Adipocyte (in vitro differentiated cells): Measurements from ENCODE around the gene KIAA0825.
A peak's percentile ranks its signal among the peaks of the same experiment; 100 is the strongest.

Experiments used
- DNase-seq: peaks from one replicate; pipeline ENCODE4 v3.0.0-alpha.2; 2015; ENCODE audit warnings: low read depth
- H3K27me3 ChIP-seq: replicated peaks from 2 replicates; pipeline ENCODE4 v1.7.0; 2013; ENCODE audit warnings: mild to moderate bottlenecking, low read length, moderate library complexity; ENCODE audit not compliant: control insufficient read depth, insufficient read depth
- H3K36me3 ChIP-seq: 2 replicates; pipeline ENCODE4 v1.7.0; 2013; ENCODE audit warnings: low read length, mild to moderate bottlenecking, moderate library complexity; ENCODE audit not compliant: control insufficient read depth, insufficient read depth, severe bottlenecking
- H3K4me1 ChIP-seq: 2 replicates; pipeline ENCODE4 v1.7.0; 2013; ENCODE audit warnings: mild to moderate bottlenecking, low read length, moderate library complexity; ENCODE audit not compliant: control insufficient read depth, insufficient read depth
- H3K4me3 ChIP-seq: 2 replicates; pipeline ENCODE4 v1.7.0; 2013; ENCODE audit warnings: mild to moderate bottlenecking, low read length, moderate library complexity
- H3K9ac ChIP-seq: 2 replicates; pipeline ENCODE4 v1.7.0; 2013; ENCODE audit warnings: mild to moderate bottlenecking, low read length, moderate library complexity
- H3K9me3 ChIP-seq: 2 replicates; pipeline ENCODE4 v1.7.0; 2013; ENCODE audit warnings: mild to moderate bottlenecking, low read length, moderate library complexity; ENCODE audit not compliant: control insufficient read depth

KIAA0825 gene

GRCh38 chr5:94463739-94464138 is 154.7 kb downstream of the KIAA0825 start:
- H3K4me1 ChIP-seq, result peaks cover 8% of the 10 kb centered on the region
- peak overlapping the region; percentile 32 for H3K9ac ChIP-seq
- peak; percentile 93 for DNase-seq
- no peaks in the 10 kb centered on the region for H3K36me3 ChIP-seq
- peak overlapping the region; percentile 35 for H3K4me3 ChIP-seq
- no peaks in the 10 kb centered on the region for H3K9me3 ChIP-seq
- no peaks in the 10 kb centered on the region for H3K27me3 ChIP-seq

GRCh38 chr5:94461131-94461530 is 157.3 kb downstream of the KIAA0825 start:
- Histone ChIP-seq H3K9me3 (no peaks in the 10 kb centered on the region), H3K9ac (no peak overlapping the region), H3K36me3 (no peaks in the 10 kb centered on the region), H3K27me3 (no peaks in the 10 kb centered on the region), H3K4me1 (peaks cover 8% of the 10 kb centered on the region), H3K4me3 (no peak overlapping the region)
- no peak for DNase-seq

- Histone ChIP-seq H3K27me3 (no peaks in the 10 kb centered on the region), H3K9ac (no peak overlapping the region), H3K4me3 (no peak overlapping the region), H3K9me3 (no peaks in the 10 kb centered on the region), H3K36me3 (no peaks in the 10 kb centered on the region), H3K4me1 (peaks cover 8% of the 10 kb centered on the region)
- DNase-seq, result no peak
Measured at GRCh38 chr5:94459915-94460314, 158.5 kb downstream of the KIAA0825 start.

GRCh38 chr5:94457788-94458187 is 160.6 kb downstream of the KIAA0825 start:
- Histone ChIP-seq H3K4me1 (no peaks in the 10 kb centered on the region), H3K36me3 (no peaks in the 10 kb centered on the region), H3K9me3 (no peaks in the 10 kb centered on the region), H3K27me3 (no peaks in the 10 kb centered on the region), H3K9ac (no peak overlapping the region), H3K4me3 (no peak overlapping the region)
- DNase-seq, result no peak

GRCh38 chr5:94445726-94446125 is 172.7 kb downstream of the KIAA0825 start:
- Histone ChIP-seq H3K27me3 (no peaks in the 10 kb centered on the region), H3K9ac (no peak overlapping the region)
- no peak for DNase-seq

GRCh38 chr5:94442991-94443390 is 175.4 kb downstream of the KIAA0825 start:
- Histone ChIP-seq H3K27me3 (no peaks in the 10 kb centered on the region), H3K9ac (no peak overlapping the region), H3K9me3 (no peaks in the 10 kb centered on the region), H3K36me3 (no peaks in the 10 kb centered on the region), H3K4me1 (peaks cover 22% of the 10 kb centered on the region), H3K4me3 (no peak overlapping the region)
- peak; percentile 41 for DNase-seq

More at GRCh38 chr5:94445726-94446125, 172.7 kb downstream of the KIAA0825 start:
- H3K4me1 ChIP-seq, result peaks cover 13% of the 10 kb centered on the region
- H3K4me3 ChIP-seq, result no peak overlapping the region
- H3K36me3 ChIP-seq, result no peaks in the 10 kb centered on the region
- H3K9me3 ChIP-seq, result no peaks in the 10 kb centered on the region

GRCh38 chr5:94442076-94442475 is 176.3 kb downstream of the KIAA0825 start:
- no peak for DNase-seq
- Histone ChIP-seq H3K4me1 (peaks cover 22% of the 10 kb centered on the region), H3K36me3 (no peaks in the 10 kb centered on the region), H3K4me3 (no peak overlapping the region), H3K9me3 (no peaks in the 10 kb centered on the region), H3K9ac (no peak overlapping the region), H3K27me3 (no peaks in the 10 kb centered on the region)

GRCh38 chr5:94440015-94440414 is 178.4 kb downstream of the KIAA0825 start:
- Histone ChIP-seq H3K9ac (no peak overlapping the region), H3K9me3 (no peaks in the 10 kb centered on the region), H3K36me3 (no peaks in the 10 kb centered on the region), H3K4me1 (peaks cover 22% of the 10 kb centered on the region), H3K27me3 (no peaks in the 10 kb centered on the region), H3K4me3 (no peak overlapping the region)
- peak; percentile 62 for DNase-seq

- Histone ChIP-seq H3K36me3 (no peaks in the 10 kb centered on the region), H3K4me3 (peak overlapping the region; percentile 35), H3K9me3 (no peaks in the 10 kb centered on the region), H3K27me3 (no peaks in the 10 kb centered on the region), H3K4me1 (peaks cover 40% of the 10 kb centered on the region), H3K9ac (peak overlapping the region; percentile 37)
- peak; percentile 95 for DNase-seq
Measured at GRCh38 chr5:94433397-94434163, 184.8 kb downstream of the KIAA0825 start.

- H3K9ac ChIP-seq, result no peak overlapping the region
Measured at GRCh38 chr5:94432499-94432898, 185.9 kb downstream of the KIAA0825 start.

GRCh38 chr5:94431696-94432095 is 186.7 kb downstream of the KIAA0825 start:
- Histone ChIP-seq H3K4me1 (peaks cover 36% of the 10 kb centered on the region), H3K27me3 (no peaks in the 10 kb centered on the region), H3K9me3 (peaks cover 6% of the 10 kb centered on the region), H3K4me3 (no peak overlapping the region), H3K9ac (no peak overlapping the region), H3K36me3 (no peaks in the 10 kb centered on the region)
- no peak for DNase-seq

More at GRCh38 chr5:94432499-94432898, 185.9 kb downstream of the KIAA0825 start:
- DNase-seq, result peak; percentile 62
- peaks cover 36% of the 10 kb centered on the region for H3K4me1 ChIP-seq
- H3K36me3 ChIP-seq, result no peaks in the 10 kb centered on the region
- peaks cover 6% of the 10 kb centered on the region for H3K9me3 ChIP-seq
- peak overlapping the region; percentile 12 for H3K4me3 ChIP-seq
- H3K27me3 ChIP-seq, result no peaks in the 10 kb centered on the region

GRCh38 chr5:94429566-94429965 is 188.8 kb downstream of the KIAA0825 start:
- Histone ChIP-seq H3K36me3 (no peaks in the 10 kb centered on the region), H3K9ac (no peak overlapping the region), H3K9me3 (peaks cover 6% of the 10 kb centered on the region), H3K4me3 (peak overlapping the region; percentile 46), H3K27me3 (no peaks in the 10 kb centered on the region), H3K4me1 (peaks cover 35% of the 10 kb centered on the region)
- DNase-seq, result no peak
